KMS-11 (cell line): ENCODE measurements around the gene SLC66A2.

ENCODE experiments used
- H2AFZ ChIP-seq: fragments of 200-600 bp; sonication (generic); 2 replicates; pipeline ENCODE4 v1.6.1; 2016; ENCODE audit warnings: antibody characterized with exemption, mixed run types, low read depth
- H3K27ac ChIP-seq: fragments of 200-600 bp; sonication (generic); 2 replicates; pipeline ENCODE4 v1.6.1; 2016; ENCODE audit warnings: mild to moderate bottlenecking, mixed run types
- H3K27me3 ChIP-seq: fragments of 200-600 bp; sonication (generic); 2 replicates; pipeline ENCODE4 v1.6.1; 2017; ENCODE audit warnings: mild to moderate bottlenecking, low read depth, mixed run types, moderate library complexity; ENCODE audit not compliant: insufficient read depth
- H3K36me3 ChIP-seq: fragments of 200-600 bp; sonication (generic); 2 replicates; pipeline ENCODE4 v1.6.1; 2017; ENCODE audit warnings: mild to moderate bottlenecking, mixed run types; ENCODE audit not compliant: insufficient read depth
- H3K4me1 ChIP-seq: fragments of 200-600 bp; sonication (generic); 2 replicates; pipeline ENCODE4 v1.6.1; 2016; ENCODE audit warnings: mild to moderate bottlenecking, low read depth, mixed run types; ENCODE audit not compliant: poor library complexity, severe bottlenecking
- H3K4me2 ChIP-seq: fragments of 200-600 bp; sonication (generic); 2 replicates; pipeline ENCODE4 v1.7.0; 2016; ENCODE audit warnings: mild to moderate bottlenecking, mixed run types
- H3K4me3 ChIP-seq: fragments of 200-600 bp; sonication (generic); IDR thresholded peaks from 2 replicates; pipeline ENCODE4 v1.6.1; 2017; ENCODE audit warnings: low read depth, low read length, mixed read lengths; ENCODE audit not compliant: insufficient read depth
- H3K79me2 ChIP-seq: fragments of 200-600 bp; sonication (generic); 2 replicates; pipeline ENCODE4 v1.6.1; 2016; ENCODE audit warnings: low read depth, mixed run types; ENCODE audit not compliant: insufficient read depth
- H3K9ac ChIP-seq: fragments of 200-600 bp; sonication (generic); 2 replicates; pipeline ENCODE4 v1.6.1; 2016; ENCODE audit warnings: mild to moderate bottlenecking, mixed run types
- H4K20me1 ChIP-seq: fragments of 200-600 bp; sonication (generic); 2 replicates; pipeline ENCODE4 v1.6.1; 2016; ENCODE audit warnings: mild to moderate bottlenecking, mixed run types; ENCODE audit not compliant: insufficient read depth
- TF ChIP-seq, protein P1 (sequence below): fragments of 200-600 bp; sonication (generic); conservative IDR thresholded peaks from 2 replicates; pipeline ENCODE4 v1.6.1; 2017; ENCODE audit warnings: low read depth, mild to moderate bottlenecking, antibody characterized with exemption, low read length, moderate library complexity, mixed read lengths

The SLC66A2 gene

DNA sequence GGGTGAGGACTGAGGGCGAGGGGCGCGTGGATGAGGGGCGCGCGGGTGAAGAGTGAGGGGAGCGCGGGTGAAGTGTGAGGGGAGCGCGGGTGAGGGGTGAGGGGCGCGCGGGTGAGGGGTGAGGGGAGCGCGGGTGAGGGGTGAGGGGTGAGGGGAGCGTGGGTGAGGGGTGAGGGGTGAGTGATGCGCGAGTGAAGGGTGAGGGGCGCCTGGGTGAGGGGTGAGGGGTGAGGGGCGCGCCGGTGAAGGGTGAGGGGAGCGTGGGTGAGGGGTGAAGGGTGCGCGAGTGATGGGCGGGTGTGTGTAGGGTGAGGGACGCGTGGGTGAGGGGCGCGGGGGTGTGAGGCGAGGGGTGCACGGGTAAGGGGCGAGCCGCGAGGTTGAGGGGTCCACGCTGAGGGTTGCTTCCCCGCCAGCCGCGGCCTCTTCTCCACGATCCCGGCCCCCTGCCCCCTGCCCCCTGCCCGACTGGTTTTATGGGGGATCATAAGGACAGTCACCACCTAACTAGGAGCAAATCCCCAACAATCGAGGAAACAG lies 1.1 kb upstream of the SLC66A2 start:
- Histone ChIP-seq H3K36me3 (no peaks in the 10 kb centered on the region), H3K4me3 (no peak overlapping the region), H3K4me2 (peak overlapping the region; percentile 94), H2AFZ (peak overlapping the region; percentile 100), H3K9ac (peak overlapping the region; percentile 89; the same call in 1 of the 2 replicates), H3K27ac (no peak overlapping the region), H3K79me2 (peaks cover 10% of the 10 kb centered on the region; the same call in 1 of the 2 replicates), H3K27me3 (no peaks in the 10 kb centered on the region), H4K20me1 (no peaks in the 10 kb centered on the region), H3K4me1 (peaks cover 7% of the 10 kb centered on the region)
- TF ChIP-seq, protein P1, sequence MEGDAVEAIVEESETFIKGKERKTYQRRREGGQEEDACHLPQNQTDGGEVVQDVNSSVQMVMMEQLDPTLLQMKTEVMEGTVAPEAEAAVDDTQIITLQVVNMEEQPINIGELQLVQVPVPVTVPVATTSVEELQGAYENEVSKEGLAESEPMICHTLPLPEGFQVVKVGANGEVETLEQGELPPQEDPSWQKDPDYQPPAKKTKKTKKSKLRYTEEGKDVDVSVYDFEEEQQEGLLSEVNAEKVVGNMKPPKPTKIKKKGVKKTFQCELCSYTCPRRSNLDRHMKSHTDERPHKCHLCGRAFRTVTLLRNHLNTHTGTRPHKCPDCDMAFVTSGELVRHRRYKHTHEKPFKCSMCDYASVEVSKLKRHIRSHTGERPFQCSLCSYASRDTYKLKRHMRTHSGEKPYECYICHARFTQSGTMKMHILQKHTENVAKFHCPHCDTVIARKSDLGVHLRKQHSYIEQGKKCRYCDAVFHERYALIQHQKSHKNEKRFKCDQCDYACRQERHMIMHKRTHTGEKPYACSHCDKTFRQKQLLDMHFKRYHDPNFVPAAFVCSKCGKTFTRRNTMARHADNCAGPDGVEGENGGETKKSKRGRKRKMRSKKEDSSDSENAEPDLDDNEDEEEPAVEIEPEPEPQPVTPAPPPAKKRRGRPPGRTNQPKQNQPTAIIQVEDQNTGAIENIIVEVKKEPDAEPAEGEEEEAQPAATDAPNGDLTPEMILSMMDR: no peak

DNA sequence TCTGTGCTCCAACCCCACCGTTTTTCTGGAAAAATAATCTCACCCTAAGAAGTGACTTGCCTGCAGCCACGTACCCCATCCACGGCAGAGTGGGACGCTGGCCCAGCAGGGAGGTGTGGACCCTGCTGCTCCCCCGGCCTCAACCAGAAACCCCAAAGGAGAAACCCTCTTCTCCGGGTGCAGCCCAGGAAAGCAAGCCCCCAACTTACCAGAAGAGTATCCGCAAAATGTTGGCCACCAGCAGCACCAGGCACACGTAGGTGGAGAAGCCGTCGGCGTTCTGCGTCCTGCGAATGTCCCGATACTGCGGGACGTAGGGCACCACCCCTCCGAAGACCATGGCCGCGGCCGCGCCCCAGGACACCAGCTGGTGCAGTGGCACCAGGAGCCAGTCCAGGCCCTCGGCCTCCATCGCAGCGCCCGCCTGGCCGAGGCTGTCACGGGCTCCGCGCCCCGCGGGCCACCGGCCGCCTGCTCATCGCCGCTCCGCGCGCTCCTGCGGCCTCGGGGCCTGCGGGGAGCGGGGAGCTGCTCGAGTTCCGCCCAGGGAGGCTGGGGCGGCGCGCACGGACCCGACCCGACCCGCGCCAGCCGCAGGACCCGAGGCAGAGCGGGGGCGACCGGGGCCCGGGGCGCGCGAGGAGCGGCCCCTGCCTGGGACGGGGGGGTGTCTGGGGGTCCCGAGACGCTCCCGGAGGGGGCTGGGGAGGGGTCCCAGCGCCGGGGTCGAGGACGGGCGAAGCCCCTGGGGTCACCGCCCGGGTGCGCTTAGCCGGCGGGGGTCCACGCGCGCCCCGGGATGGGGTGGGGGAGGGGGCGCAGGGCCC lies 725 bp downstream of the SLC66A2 start:
- Histone ChIP-seq H3K4me2 (peak overlapping the region; percentile 80), H3K36me3 (no peaks in the 10 kb centered on the region), H3K79me2 (peaks cover 10% of the 10 kb centered on the region; the same call in 1 of the 2 replicates), H2AFZ (peak overlapping the region; percentile 41), H3K9ac (peak overlapping the region; percentile 89), H3K4me3 (no peak overlapping the region), H3K27me3 (no peaks in the 10 kb centered on the region), H4K20me1 (no peaks in the 10 kb centered on the region), H3K4me1 (peaks cover 7% of the 10 kb centered on the region), H3K27ac (no peak overlapping the region)
- TF ChIP-seq, protein P1: no peak

DNA sequence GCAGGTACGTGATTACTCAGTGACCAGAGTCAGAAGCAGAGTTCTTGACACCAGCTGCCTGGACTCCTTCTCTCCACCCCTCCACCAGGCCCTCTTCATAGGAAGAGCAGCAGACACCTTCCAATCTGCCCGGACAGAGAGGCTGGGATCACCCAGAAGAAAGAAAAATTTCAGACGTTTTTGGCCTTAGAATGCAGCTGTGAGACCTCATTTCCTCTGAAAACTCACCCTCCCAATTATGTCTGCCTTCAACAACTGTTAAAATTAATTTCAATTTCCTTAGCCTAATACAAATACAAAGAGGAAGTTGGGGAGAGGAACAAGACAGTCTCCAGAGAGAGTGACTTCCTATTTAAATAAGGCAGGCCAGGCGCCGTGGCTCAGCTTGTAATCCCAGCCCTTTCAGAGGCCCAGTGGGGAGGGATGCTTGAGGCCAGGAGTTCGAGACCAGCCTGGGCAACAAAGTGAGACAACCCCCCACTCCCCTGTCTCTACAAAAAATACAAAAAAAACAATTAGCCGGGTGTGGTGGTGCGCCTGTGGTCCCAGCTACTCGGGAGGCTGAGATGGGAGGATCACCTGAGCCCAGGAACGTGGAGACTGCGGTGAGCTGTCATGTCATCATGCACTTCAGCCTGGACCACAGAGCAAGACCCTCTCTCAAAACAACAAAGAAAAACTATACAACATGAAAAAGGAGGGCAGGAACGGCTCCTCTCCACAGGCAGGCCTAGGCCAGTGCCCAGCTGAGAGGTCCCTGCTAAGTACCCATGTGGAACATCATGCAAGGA lies 1.6 kb downstream of the SLC66A2 start:
- H3K4me2 ChIP-seq: peak overlapping the region; percentile 80; the same call in 1 of the 2 replicates
- H3K4me3 ChIP-seq: no peak overlapping the region
- no peaks in the 10 kb centered on the region for H4K20me1 ChIP-seq
- H3K79me2 ChIP-seq: peaks cover 10% of the 10 kb centered on the region; the same call in 1 of the 2 replicates
- peaks cover 7% of the 10 kb centered on the region for H3K4me1 ChIP-seq
- H3K9ac ChIP-seq: no peak overlapping the region
- no peaks in the 10 kb centered on the region for H3K27me3 ChIP-seq
- TF ChIP-seq, protein P1: no peak
- no peak overlapping the region for H2AFZ ChIP-seq
- no peak overlapping the region for H3K27ac ChIP-seq
- H3K36me3 ChIP-seq: no peaks in the 10 kb centered on the region

DNA sequence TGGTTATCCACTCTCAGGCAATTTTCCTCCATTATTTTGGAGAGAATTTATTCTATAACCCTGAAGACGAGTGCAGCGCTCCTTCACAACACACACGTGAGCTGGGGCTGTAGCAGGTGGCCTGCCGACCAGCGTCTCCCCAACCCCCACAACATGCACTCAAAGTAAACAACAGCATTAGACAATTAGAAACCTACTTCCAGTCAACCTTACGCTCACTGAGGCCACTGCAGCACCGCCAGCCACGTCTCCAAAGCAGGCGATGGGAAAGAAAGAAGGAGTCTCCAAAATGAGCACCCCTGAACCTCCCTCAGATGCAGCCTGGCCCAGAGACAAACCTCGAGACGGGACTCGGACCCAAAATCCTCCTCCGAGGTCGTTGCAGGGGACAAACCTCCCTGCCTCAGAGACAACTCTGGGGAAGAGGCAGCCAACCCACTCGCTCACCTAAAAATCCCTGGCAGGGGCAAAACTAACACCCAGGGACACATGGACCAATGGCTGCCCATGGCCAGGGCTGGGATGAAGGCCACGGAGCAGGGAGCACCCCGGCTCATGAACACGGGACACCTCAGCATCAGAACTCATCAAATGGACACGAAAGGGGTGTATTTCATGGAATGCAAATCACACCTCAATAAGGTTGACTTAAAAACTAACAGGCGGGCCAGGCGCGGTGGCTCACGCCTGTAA lies 2.6 kb downstream of the SLC66A2 start:
- H3K36me3 ChIP-seq: no peaks in the 10 kb centered on the region
- no peak overlapping the region for H2AFZ ChIP-seq
- TF ChIP-seq, protein P1: no peak
- no peak overlapping the region for H3K27ac ChIP-seq
- H3K4me1 ChIP-seq: peaks cover 7% of the 10 kb centered on the region
- H4K20me1 ChIP-seq: no peaks in the 10 kb centered on the region
- H3K27me3 ChIP-seq: no peaks in the 10 kb centered on the region
- H3K4me3 ChIP-seq: no peak overlapping the region
- H3K4me2 ChIP-seq: no peak overlapping the region
- no peak overlapping the region for H3K9ac ChIP-seq
- H3K79me2 ChIP-seq: peaks cover 10% of the 10 kb centered on the region; the same call in 1 of the 2 replicates
